ENCODE results near the gene RETREG3. TPM values are rescaled to one million over a fixed set of nuclear protein-coding genes. Genes with fewer than 3 reads are reported as not detected.

Gene RETREG3
- total and polyA plus RNA-seq, 2 of the 13 experiments (the other 11 are each of a cell fraction or from before 2014, with no cell fraction given) = 47.0 to 55.8 TPM

- peak; percentile 92 for TF ChIP-seq PATZ1 (CRISPR knock-in tag; IDR thresholded peaks at IDR 0.05)
- TF ChIP-seq AFF4 (CRISPR knock-in tag; IDR thresholded peaks at IDR 0.05) = 0 out of 2 replicates have a peak, but pooled peaks have one; percentile 73
- peak; percentile 88; the same call in 1 of the 2 replicates for TF ChIP-seq GLI4 (CRISPR knock-in tag; IDR thresholded peaks at IDR 0.05; ENCODE audit: borderline replicate concordance)
- TF ChIP-seq ZSCAN21 (CRISPR knock-in tag; IDR thresholded peaks at IDR 0.05; ENCODE audit: borderline replicate concordance) = peak; percentile 95
- TF ChIP-seq SALL2 (CRISPR knock-in tag; IDR thresholded peaks at IDR 0.05) = peak; percentile 94
- no peak for TF ChIP-seq SIX1 (CRISPR knock-in tag; IDR thresholded peaks at IDR 0.05; ENCODE audit: borderline replicate concordance)
- peak; percentile 48 for TF ChIP-seq FOXP4 (CRISPR knock-in tag; IDR thresholded peaks at IDR 0.05)
- TF ChIP-seq REXO4 (CRISPR knock-in tag; IDR thresholded peaks at IDR 0.05; ENCODE audit: borderline replicate concordance) = 0 out of 2 replicates have a peak, but pooled peaks have one; percentile 11
- peak; percentile 95 for TF ChIP-seq HIVEP1 (CRISPR knock-in tag; IDR thresholded peaks at IDR 0.05)
- no peak for TF ChIP-seq EZH2 (conservative IDR thresholded peaks at IDR 0.05; ENCODE audit: low read depth, low read length)
- peak; percentile 74 for TF ChIP-seq BORCS8-MEF2B (CRISPR knock-in tag; IDR thresholded peaks at IDR 0.05)
- peak; percentile 77; the same call in 1 of the 2 replicates for TF ChIP-seq MED13 (CRISPR knock-in tag; IDR thresholded peaks at IDR 0.05)
- no peak for TF ChIP-seq SRSF4 (IDR thresholded peaks at IDR 0.05; ENCODE audit: low read depth, low read length, poor library complexity, severe bottlenecking)
- peak; percentile 88 for TF ChIP-seq HOXD1 (CRISPR knock-in tag; IDR thresholded peaks at IDR 0.05)
- no peak for TF ChIP-seq ZNF720 (CRISPR knock-in tag; IDR thresholded peaks at IDR 0.05)
- TF ChIP-seq ZNF17 (CRISPR knock-in tag; IDR thresholded peaks at IDR 0.05) = no peak
- TF ChIP-seq NFKBIZ (CRISPR knock-in tag; IDR thresholded peaks at IDR 0.05) = peak; percentile 89
- TF ChIP-seq ZNF343 (CRISPR knock-in tag; IDR thresholded peaks at IDR 0.05) = peak; percentile 24; the same call in 1 of the 2 replicates
- TF ChIP-seq CHD2 (IDR thresholded peaks at IDR 0.05; ENCODE audit: low read depth, low read length) = peak; percentile 57; the same call in 1 of the 2 replicates
- TF ChIP-seq GFI1 (CRISPR knock-in tag; IDR thresholded peaks at IDR 0.05; ENCODE audit: borderline replicate concordance) = no peak; the same call in 1 of the 2 replicates
- TF ChIP-seq MAFF (IDR thresholded peaks at IDR 0.05; ENCODE audit: low read depth, low read length) = no peak
Observed at GRCh38 chr17:42554250-42555121, 54.7 kb downstream of the RETREG3 start (continued).

All from HepG2 (cell line).